ENCODE data around the gene NRG2. TPM values are rescaled to one million over a fixed set of nuclear protein-coding genes. Genes with fewer than 3 reads are reported as not detected.

Gene NRG2
- polyA plus RNA-seq, 1 experiment, result not detected

GRCh38 chr5:139885857-139886208, 157.3 kb downstream of the NRG2 start:
- POLR2A ChIA-PET, result interaction anchor here (0.5 kb wide), 1 partner anchor 222 kb away, joined by 5 read pairs; no protein-coding TSS in a partner anchor
- Histone ChIP-seq H3K4me3 (ENCODE audit: low read depth, low read length) (no peak overlapping the region), H3K36me3 (ENCODE audit: control insufficient read depth, insufficient read depth, low read length) (no peaks in the 10 kb centered on the region), H3K27me3 (ENCODE audit: control insufficient read depth, insufficient read depth, low read length) (peaks cover 19% of the 10 kb centered on the region)
- no peak for TF ChIP-seq CTCF (IDR thresholded peaks at IDR 0.05; ENCODE audit: insufficient read depth, low read depth, low read length)
- CTCF ChIA-PET, result interaction anchor here (1.8 kb wide), 1 partner anchor 22 kb away, joined by 3 read pairs; no protein-coding TSS in a partner anchor
- no peak for DNase-seq (ENCODE audit: low read depth)

- Histone ChIP-seq H3K4me3 (ENCODE audit: low read depth, low read length) (no peak overlapping the region), H3K27me3 (ENCODE audit: control insufficient read depth, insufficient read depth, low read length) (peaks cover 19% of the 10 kb centered on the region), H3K36me3 (ENCODE audit: control insufficient read depth, insufficient read depth, low read length) (no peaks in the 10 kb centered on the region)
- DNase-seq (ENCODE audit: low read depth), result no peak
- POLR2A ChIA-PET, result interaction anchor here (0.5 kb wide), 1 partner anchor 222 kb away, joined by 5 read pairs; no protein-coding TSS in a partner anchor
- CTCF ChIA-PET, result interaction anchor here (1.8 kb wide), 1 partner anchor 22 kb away, joined by 3 read pairs; no protein-coding TSS in a partner anchor
- no peak for TF ChIP-seq CTCF (IDR thresholded peaks at IDR 0.05; ENCODE audit: insufficient read depth, low read depth, low read length)
These were observed 157.8 kb downstream of the NRG2 start for GRCh38 chr5:139885172-139885856.

- Histone ChIP-seq H3K36me3 (ENCODE audit: control insufficient read depth, insufficient read depth, low read length) (no peaks in the 10 kb centered on the region), H3K27me3 (ENCODE audit: control insufficient read depth, insufficient read depth, low read length) (peaks cover 19% of the 10 kb centered on the region), H3K4me3 (ENCODE audit: low read depth, low read length) (no peak overlapping the region)
- CTCF ChIA-PET, result interaction anchor here (0.8 kb wide), 1 partner anchor 14 kb away, joined by 4 read pairs; no protein-coding TSS in a partner anchor
- no peak for TF ChIP-seq CTCF (IDR thresholded peaks at IDR 0.05; ENCODE audit: insufficient read depth, low read depth, low read length)
- no peak for DNase-seq (ENCODE audit: low read depth)
- POLR2A ChIA-PET, result no interaction called here
These were observed 158.4 kb downstream of the NRG2 start for GRCh38 chr5:139884734-139885133.

GRCh38 chr5:139884144-139884543, 159.0 kb downstream of the NRG2 start:
- H3K36me3 ChIP-seq (ENCODE audit: control insufficient read depth, insufficient read depth, low read length), result no peaks in the 10 kb centered on the region
- no peak for TF ChIP-seq CTCF (IDR thresholded peaks at IDR 0.05; ENCODE audit: insufficient read depth, low read depth, low read length)
- POLR2A ChIA-PET, result no interaction called here
- peaks cover 19% of the 10 kb centered on the region for H3K27me3 ChIP-seq (ENCODE audit: control insufficient read depth, insufficient read depth, low read length)
- DNase-seq (ENCODE audit: low read depth), result no peak
- H3K4me3 ChIP-seq (ENCODE audit: low read depth, low read length), result no peak overlapping the region
- CTCF ChIA-PET, result interaction anchor here (0.8 kb wide), 1 partner anchor 15 kb away, joined by 4 read pairs; no protein-coding TSS in a partner anchor

GRCh38 chr5:139882961-139883539, 160.0 kb downstream of the NRG2 start:
- TF ChIP-seq CTCF (IDR thresholded peaks at IDR 0.05; ENCODE audit: insufficient read depth, low read depth, low read length), result no peak
- POLR2A ChIA-PET, result no interaction called here

More at GRCh38 chr5:139882961-139883539, 160.0 kb downstream of the NRG2 start:
- DNase-seq (ENCODE audit: low read depth), result no peak
- H3K4me3 ChIP-seq (ENCODE audit: low read depth, low read length), result no peak overlapping the region
- CTCF ChIA-PET, result interaction anchor here (2.3 kb wide), 1 partner anchor 96 kb away, joined by 7 read pairs; no protein-coding TSS in a partner anchor
- no peaks in the 10 kb centered on the region for H3K36me3 ChIP-seq (ENCODE audit: control insufficient read depth, insufficient read depth, low read length)
- peaks cover 19% of the 10 kb centered on the region for H3K27me3 ChIP-seq (ENCODE audit: control insufficient read depth, insufficient read depth, low read length)

Data from BJ (cell line).